ENCODE data around the gene LMOD2. TPM values are rescaled to one million over a fixed set of nuclear protein-coding genes. Genes with fewer than 3 reads are reported as not detected.

The LMOD2 gene
- total and polyA plus RNA-seq, 12 donors, result 0.16 to 0.24 (median 0.18) TPM; not detected in 9

GRCh38 chr7:123609883-123610239, 45.8 kb upstream of the LMOD2 start:
- Histone ChIP-seq H3K27ac (no peak overlapping the region), H3K36me3 (replicated peaks in 1 of 2) (no peaks in the 10 kb centered on the region), H3K9me3 (replicated peaks in 1 of 3) (no peaks in the 10 kb centered on the region), H3K4me1 (replicated peaks in 1 of 2) (no peaks in the 10 kb centered on the region), H3K4me3 (no peak overlapping the region), H3K27me3 (no peaks in the 10 kb centered on the region)
- intact Hi-C loops (cut with DNase I), result no loop called here
- DNase-seq, result no peak
- TF ChIP-seq, protein P1, sequence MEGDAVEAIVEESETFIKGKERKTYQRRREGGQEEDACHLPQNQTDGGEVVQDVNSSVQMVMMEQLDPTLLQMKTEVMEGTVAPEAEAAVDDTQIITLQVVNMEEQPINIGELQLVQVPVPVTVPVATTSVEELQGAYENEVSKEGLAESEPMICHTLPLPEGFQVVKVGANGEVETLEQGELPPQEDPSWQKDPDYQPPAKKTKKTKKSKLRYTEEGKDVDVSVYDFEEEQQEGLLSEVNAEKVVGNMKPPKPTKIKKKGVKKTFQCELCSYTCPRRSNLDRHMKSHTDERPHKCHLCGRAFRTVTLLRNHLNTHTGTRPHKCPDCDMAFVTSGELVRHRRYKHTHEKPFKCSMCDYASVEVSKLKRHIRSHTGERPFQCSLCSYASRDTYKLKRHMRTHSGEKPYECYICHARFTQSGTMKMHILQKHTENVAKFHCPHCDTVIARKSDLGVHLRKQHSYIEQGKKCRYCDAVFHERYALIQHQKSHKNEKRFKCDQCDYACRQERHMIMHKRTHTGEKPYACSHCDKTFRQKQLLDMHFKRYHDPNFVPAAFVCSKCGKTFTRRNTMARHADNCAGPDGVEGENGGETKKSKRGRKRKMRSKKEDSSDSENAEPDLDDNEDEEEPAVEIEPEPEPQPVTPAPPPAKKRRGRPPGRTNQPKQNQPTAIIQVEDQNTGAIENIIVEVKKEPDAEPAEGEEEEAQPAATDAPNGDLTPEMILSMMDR (IDR thresholded peaks at IDR 0.05), result no peak
- TF ChIP-seq POLR2A (IDR thresholded peaks at IDR 0.05), result no peak
- 73 to 91% (median 81%) methylated on average over 2 of the region's 2 CpGs for WGBS, 4 donors

DNA sequence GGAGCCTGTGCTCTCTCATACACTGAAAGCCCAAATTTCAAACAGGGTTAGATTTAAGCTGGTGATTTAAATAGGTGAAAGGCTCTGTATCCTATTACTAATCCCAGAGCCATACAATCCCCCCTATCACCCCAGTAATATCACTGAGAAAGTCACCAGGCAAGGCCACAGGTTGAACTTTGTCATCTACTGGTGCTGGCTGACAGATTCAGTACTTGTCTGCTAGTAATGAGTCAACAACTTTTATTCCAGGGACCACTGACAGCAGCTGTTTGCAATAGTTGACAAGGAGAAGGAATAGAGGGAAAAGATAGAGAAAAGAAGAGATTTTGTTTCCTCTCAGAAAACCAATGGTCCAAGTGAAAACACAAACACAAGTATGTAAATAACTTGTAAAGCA, 43.6 kb upstream of the LMOD2 start:
- intact Hi-C loops (cut with DNase I), result no loop called here
- Histone ChIP-seq H3K4me1 (replicated peaks in 1 of 2) (no peaks in the 10 kb centered on the region), H3K4me3 (no peak overlapping the region), H3K9me3 (replicated peaks in 1 of 3) (no peaks in the 10 kb centered on the region), H3K27ac (no peak overlapping the region), H3K27me3 (no peaks in the 10 kb centered on the region), H3K36me3 (replicated peaks in 1 of 2) (no peaks in the 10 kb centered on the region)
- DNase-seq, result no peak
- TF ChIP-seq, protein P1 (IDR thresholded peaks at IDR 0.05), result no peak
- TF ChIP-seq POLR2A (IDR thresholded peaks at IDR 0.05), result no peak

- no peaks in the 10 kb centered on the region for H3K4me1 ChIP-seq (replicated peaks in 1 of 2)
- intact Hi-C loops (cut with DNase I), result no loop called here
- no peak overlapping the region for H3K4me3 ChIP-seq
- no peak overlapping the region for H3K27ac ChIP-seq
- no peaks in the 10 kb centered on the region for H3K27me3 ChIP-seq
- no peaks in the 10 kb centered on the region for H3K36me3 ChIP-seq (replicated peaks in 1 of 2)
- TF ChIP-seq POLR2A (IDR thresholded peaks at IDR 0.05), result no peak
- TF ChIP-seq, protein P1 (IDR thresholded peaks at IDR 0.05), result no peak
- H3K9me3 ChIP-seq (replicated peaks in 1 of 3), result no peaks in the 10 kb centered on the region
- no peak for DNase-seq
- 47 to 71% (median 63%) methylated on average over 2 of the region's 2 CpGs for WGBS, 4 donors
Observed at GRCh38 chr7:123615344-123615743, 40.3 kb upstream of the LMOD2 start.

GRCh38 chr7:123616223-123616622, 39.4 kb upstream of the LMOD2 start:
- DNase-seq, result no peak
- intact Hi-C loops (cut with DNase I), result no loop called here
- no peaks in the 10 kb centered on the region for H3K9me3 ChIP-seq (replicated peaks in 1 of 3)
- H3K27ac ChIP-seq, result no peak overlapping the region
- H3K4me1 ChIP-seq (replicated peaks in 1 of 2), result no peaks in the 10 kb centered on the region
- no peaks in the 10 kb centered on the region for H3K27me3 ChIP-seq
- no peaks in the 10 kb centered on the region for H3K36me3 ChIP-seq (replicated peaks in 1 of 2)
- TF ChIP-seq, protein P1 (IDR thresholded peaks at IDR 0.05), result no peak
- no peak for TF ChIP-seq POLR2A (IDR thresholded peaks at IDR 0.05)
- H3K4me3 ChIP-seq, result no peak overlapping the region

All from adrenal gland (tissue), 12 donors.